Jurkat, Clone E6-1 (cell line): Measurements from ENCODE around the gene GJC3.
"Not testable (repeated sequence)": the region's sequence is repeated elsewhere in the genome, so short reads cannot be mapped to it uniquely, and the experiment has no call there.

Source experiments
- DNase-seq: peaks from one replicate; pipeline ENCODE4 v3.0.0-alpha.2; 2011; ENCODE audit warnings: low read depth, low spot score
- H3K4me3 ChIP-seq: 2 replicates; pipeline ENCODE4 v1.5.1; 2011; ENCODE audit warnings: mild to moderate bottlenecking, low read length, control low read depth, moderate library complexity

Gene GJC3

DNA sequence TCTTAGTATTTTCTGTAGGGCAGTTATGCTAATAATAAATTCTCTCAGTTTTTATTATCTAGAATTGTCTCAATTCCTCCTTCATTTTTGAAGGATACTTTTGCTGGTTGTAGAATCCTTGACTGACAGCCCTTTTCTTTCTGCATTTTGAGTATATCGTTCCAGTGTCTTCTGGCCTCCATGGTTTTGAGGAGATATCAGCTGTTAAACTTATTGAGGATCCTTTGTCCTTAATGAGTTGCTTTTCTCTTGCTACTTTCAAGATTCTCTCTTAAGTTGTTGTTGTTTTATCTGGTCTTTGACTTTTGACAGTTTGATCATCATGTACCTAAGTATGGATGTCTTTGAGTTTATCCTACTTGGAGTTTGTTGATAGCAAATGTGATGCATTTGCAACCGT lies 8.9 kb upstream of the GJC3 start:
- DNase-seq: no peak
- no peak overlapping the region for H3K4me3 ChIP-seq

DNA sequence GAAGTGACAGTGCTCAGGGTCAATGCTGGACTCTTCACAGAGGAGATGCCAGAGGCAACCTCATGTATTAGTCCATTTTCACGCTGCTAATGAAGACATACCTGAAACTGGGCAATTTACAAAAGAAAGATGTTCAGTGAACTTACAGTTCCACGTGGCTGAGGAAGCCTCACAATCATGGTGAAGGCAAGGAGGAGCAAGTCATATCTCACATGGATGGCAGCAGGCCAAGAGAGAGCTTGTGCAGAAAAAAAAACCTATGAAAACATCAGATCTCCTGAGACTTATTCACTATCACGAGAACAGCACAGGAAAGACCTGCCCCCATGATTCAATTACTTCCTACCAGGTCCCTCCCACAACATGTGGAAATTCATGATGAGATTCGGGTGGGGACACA lies 5.6 kb upstream of the GJC3 start:
- not testable (repeated sequence) for H3K4me3 ChIP-seq
- DNase-seq: peak; percentile 12

DNA sequence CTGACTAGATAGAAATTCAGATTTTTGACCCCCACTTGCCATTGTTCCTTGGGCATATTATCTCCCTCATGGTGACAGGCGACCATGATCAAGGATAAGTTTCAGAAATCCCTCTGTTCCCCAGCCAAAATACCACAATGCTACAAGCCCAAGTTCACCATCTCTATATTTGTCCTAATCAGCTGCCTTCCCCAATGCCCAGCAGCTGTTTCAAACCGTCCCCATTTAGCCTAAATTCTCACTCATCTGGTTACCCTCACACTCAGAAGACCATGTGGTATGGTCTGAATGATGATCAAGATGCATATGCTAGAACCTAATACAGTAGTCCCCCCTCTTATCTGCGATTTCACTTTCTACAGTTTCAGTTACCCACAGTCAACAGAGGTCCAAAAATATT lies 956 bp upstream of the GJC3 start:
- H3K4me3 ChIP-seq: no peak overlapping the region
- no peak for DNase-seq

DNA sequence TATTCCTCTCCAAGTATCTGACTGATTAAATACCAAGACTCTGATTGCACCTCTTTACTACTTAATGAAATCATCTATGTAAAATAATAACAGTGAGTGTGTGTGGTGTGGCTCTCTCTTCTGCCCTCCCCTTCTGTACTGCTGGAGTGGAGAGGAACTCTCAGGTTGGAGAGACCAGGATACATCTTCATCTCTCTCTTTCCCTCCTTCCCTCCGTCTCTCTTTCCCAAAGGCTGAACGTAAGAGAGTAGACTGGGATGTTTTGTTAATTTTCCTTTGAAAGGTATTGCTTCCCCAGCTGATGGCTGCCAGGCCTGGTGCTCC lies 272 bp upstream of the GJC3 start:
- DNase-seq: no peak
- no peak overlapping the region for H3K4me3 ChIP-seq

DNA sequence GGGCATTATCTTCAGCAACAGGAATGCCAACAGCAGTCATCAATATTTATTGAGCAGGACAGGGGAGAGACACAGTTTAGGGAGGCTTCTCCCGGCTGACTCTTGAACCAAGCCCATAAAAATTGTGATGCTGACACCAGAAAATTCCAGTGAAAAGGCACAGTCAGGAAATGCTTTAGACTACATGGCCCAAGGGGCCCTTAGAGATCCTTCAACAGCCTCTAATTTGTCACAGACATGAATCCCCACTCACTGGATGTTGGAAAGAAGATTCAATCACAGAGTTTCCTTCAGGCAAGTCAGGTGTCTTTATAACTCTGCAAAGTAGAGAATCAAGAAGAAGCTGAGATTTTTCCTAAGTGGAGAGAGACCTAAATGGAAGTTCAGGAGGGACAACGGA lies 1.2 kb downstream of the GJC3 start:
- no peak for DNase-seq
- H3K4me3 ChIP-seq: no peak overlapping the region

DNA sequence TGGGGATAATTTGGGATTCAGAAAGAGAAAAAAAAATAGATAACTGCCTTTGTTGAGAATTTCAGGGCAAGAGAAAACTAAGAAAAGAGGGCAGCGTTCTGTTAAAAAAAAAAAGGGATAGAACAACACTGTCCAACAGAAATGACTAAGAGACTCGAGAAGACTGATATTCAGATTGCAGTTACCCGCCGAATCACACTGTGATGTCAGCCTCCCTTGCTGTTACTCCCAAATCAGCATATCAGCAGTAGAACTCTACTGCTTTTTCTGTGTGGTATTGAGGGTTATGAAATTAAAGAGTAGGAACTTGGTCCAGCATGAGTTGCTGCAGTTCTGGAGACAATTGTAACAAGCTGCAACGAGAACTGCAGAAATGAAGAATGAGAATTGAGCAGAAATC lies 1.9 kb downstream of the GJC3 start:
- DNase-seq: no peak
- no peak overlapping the region for H3K4me3 ChIP-seq

DNA sequence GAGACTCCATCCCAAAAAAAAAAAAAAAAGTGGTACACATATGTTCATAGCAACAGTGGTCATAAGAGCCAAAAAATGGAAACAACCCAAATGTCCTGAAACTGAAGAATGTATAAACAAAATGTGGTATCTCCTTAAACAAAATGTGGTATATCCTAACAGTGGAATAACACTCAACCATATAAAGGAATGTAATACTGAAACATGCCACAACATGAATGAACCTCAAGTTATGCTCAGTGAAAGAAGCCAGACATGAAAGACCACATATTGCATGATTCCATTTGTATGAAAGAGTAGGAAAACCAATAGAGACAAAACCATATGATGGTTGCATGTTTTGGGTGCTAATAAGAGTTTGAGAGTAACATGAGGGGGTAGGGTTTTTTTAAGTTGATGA lies 3.1 kb downstream of the GJC3 start:
- no peak overlapping the region for H3K4me3 ChIP-seq
- no peak for DNase-seq

DNA sequence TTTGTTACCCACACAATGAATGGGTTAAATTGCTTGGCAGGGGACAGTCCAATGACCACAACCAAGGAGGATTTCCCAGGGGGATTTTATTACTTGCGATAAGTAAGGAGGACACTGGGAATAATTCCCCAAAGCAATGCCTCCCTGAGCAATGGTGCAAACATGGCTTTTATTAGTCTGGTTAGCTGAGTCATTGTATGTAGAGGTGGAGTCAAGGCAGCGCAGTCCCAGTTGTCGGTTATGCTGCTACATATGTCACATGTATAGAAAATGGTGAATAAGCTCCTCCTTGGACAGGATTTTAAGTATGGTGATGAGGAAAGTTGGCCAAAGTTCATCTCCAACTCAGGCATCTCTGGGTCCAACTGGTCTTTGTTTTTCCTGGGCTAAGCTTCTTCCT lies 6.2 kb downstream of the GJC3 start:
- DNase-seq: no peak
- no peak overlapping the region for H3K4me3 ChIP-seq

DNA sequence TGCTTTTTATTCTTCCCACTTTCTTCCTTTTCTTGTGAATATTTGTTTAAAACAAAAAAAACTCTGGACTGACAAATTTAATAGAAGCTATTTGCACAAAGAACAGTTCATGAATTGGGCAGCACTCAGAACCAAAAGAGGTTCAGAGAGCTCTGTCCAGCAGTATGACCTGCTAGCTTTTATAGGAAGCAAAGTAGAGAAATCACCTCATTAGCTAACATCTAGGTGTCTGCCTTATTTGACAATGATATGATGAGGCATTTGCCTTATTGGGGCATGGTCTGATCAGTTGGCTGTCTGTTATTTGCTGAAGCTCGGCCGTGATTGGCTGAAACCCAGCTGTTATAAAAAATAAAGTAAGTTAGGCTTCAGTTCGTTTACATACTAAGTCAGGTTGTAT lies 9.3 kb downstream of the GJC3 start:
- DNase-seq: peak; percentile 12
- H3K4me3 ChIP-seq: peak overlapping the region; percentile 72

DNA sequence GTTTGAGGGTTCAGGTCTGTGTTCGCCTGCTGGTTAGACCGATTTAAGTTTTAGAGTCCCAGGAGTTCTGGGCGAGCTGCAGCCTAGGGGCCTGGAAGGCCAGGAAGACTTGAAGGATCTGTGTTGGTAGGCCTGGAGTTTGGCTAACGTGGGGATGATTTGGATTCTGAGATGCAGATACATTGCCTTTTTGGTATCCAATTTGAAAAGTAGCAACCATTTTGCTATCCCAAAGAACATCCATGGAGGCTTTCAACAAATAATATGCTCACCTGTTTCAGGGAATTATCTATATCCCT lies 9.7 kb downstream of the GJC3 start:
- DNase-seq: no peak
- peak overlapping the region; percentile 72 for H3K4me3 ChIP-seq

DNA sequence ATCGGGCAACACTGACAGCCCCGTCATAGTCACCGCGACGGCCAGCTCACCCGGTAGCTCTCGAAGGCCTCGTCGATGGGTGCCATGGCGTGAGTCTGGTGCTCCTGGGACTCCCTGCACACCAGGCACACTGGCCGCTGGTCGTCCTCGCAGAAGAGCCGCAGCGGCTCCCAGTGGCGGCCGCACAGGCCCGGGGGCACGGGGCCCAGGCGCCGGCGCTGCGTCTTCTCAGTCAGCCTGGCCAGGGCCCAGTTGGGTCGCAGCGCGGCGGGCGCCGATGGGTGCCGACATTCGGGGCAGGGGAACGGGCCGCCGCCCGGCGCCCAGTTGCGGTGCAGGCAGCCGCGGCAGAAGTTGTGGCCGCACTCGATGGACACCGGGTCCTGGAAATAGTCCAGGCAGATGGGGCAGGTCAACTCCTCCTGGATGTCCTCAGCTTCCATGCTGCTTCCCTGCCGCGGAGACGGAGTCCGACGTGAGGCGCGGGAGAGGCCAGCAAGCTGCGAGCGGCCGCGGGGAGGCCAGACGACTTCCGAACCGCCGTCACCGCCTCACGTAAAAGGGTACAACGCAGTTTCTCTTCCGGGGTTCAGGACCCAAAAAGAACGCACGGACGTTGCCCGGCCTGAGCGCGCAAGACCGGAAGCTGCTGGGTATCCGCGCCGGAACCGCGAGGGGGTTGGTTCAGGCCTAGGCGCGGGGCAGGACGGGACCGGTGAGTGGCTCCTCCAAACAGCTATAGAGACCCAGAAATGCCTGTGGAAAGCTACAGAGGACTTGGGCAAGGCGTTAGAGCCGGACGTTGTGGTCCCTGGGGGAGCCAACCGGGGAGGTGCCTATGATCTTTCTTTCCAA lies 10.2 kb downstream of the GJC3 start, which contains the start of gene TRIM4:
TSS of gene TRIM4 (minus strand) at position 572 of the 855 bp plus-strand sequence. CDS start at position 443, 129 bp downstream.
- peak within 1 kb of the TSS; percentile 72 for H3K4me3 ChIP-seq
- DNase-seq: peak; percentile 86

DNA sequence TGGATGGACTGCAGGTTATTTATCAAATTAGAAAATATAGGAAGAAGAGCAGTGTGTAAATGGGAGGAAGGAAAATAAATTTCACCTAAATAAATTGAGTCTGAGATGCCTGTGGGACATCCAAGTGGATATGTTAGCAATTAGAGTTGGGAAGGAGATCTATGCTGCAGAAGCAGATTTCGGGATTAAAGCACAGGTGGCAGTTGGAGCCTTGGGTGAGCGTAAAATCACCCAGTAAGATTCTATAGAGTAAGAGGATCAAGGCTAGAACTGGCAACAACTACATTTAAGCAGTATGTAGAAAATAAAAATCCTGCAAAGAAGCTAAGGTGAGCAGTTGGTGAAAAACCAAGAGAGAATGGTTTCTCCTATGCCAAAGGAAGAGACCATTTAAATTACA lies 18.4 kb downstream of the GJC3 start:
- DNase-seq: no peak
- no peak overlapping the region for H3K4me3 ChIP-seq

DNA sequence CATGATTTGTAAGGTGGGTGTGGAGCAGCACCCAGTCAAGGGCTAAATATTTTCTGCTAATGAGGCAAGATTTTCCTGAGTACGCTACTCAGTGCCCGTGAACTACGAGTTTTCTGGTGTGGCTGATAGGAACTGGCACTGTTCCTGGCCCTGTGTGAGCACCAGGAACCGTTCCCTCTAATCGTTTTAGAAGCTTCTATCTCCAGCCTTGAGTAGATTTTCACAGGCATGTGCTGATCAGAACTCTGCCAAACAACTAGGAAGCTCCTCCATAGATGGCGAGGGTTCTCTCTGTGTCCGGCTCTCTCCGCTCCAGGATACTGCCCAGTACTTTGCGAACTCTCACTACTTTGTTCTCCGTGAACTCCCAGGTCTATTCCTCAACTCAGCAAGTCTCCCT lies 27.8 kb downstream of the GJC3 start:
- no peak for DNase-seq
- no peak overlapping the region for H3K4me3 ChIP-seq

DNA sequence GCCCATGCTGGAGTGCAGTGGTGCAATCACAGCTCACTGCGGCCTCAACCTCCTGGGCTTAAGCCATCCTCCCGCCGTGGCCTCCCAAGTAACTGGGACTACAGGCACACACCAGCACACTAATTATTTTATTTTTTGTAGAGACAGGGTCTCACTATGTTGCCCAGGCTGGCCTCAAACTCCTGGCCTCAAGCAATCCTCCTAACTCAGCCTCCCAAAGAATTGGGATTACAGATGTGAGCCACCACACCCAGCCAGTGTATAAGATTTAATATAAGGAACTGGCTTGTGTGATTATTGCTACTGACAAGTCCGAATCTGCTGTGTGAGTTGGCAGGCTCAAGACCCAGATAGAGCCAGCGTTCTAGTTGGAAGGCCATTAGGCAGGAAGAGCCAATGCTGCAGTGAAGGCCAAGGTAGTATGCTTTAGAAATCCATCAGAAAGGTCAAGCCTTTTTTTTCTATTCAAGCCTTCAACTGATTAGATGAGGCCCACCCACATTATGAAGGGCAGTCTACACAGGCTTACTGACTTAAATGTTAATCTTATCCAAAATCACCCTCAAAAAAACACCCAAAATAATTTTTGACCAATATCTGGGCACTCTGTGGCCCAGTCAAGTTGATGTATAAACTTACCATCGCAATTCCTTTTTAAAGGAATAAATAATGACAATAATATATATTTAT lies 29.4 kb downstream of the GJC3 start:
- no peak for DNase-seq

DNA sequence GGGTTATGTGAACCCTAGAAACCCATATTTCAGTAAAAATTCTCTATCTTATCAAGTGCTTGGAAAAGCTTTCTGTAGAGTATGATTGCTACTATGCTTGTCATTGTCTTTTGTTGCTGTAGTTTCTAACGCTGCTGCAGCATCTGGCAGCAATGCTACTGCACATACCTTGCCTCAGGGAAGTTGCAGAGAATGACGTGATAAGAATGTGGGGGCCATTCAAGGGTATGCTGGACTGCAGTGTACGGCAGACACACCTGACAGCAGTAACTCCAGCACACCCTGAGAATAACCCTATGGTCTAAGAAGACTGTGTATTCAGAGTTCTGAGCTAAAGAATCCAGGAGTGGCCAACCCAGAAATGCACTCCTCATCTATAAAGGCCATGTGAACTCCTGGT lies 30.6 kb downstream of the GJC3 start:
- DNase-seq: no peak
- no peak overlapping the region for H3K4me3 ChIP-seq

More for the DNA sequence above, 29.4 kb downstream of the GJC3 start:
- no peak overlapping the region for H3K4me3 ChIP-seq

DNA sequence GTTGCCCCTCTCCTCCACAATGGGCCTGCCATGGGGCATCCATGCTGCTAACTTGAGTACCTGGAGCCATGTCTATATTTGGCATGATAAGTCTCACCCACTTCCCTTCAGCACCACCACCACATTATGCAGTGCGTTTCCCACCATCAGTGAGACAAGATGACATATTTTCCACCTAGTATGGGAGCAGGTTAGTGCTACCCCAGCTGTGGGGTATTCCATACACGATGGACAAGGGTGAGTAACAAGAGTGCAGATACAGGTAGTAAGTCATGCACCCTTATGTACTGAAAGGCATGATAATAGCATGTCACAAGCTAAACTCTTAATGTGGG lies 31.4 kb downstream of the GJC3 start:
- DNase-seq: no peak
- no peak overlapping the region for H3K4me3 ChIP-seq

DNA sequence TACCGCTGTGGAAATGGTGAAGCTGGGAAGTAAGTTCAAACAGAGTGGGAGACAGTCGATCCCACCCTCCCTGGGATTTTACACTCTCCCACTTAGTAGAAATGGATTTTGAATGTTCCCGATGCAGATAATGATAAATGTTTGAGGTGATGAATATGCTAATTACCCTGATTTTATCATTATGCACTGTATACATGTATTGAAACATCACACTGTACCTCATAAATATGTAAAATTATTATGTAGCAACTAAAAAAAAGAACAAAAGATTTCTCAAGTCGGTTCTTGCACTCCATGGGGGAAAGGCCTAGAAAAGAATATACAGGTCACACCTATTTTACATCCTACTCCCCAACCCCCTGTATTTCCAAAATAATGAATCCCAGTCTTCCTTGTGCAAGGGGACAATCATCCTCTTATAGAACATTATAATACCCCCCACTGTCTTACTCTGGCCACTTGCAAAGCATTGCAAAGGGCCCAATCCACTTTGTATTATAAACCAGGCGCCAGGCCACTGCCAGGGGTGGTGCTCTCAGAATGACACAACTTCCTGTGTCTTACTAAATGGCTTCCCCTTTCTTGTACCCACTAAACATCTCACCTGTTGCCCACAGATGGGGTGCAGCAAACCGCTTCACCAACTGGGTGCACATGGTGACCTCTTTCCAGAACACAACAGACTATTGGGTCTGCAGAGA lies 31.9 kb downstream of the GJC3 start:
- DNase-seq: no peak

DNA sequence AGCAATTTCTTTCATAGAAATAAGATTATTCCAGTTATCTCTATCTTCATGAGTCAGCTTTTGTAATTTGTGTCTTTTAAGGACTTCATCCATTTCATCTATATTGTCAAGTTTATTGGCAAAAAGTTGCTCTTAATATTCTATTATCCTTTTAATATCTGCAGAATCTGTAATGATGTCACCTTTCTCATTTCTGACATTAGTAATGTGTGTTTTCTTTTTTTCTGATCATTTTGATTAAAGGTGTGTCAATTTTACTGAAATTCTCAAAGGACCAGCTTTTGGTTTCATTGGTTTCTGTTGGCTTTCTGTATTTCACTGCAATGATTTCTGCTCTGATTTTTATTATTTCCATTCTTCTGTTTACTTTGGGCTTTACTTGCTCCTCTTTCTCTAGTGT lies 34.7 kb downstream of the GJC3 start:
- no peak for DNase-seq
- H3K4me3 ChIP-seq: no peak overlapping the region

More for the DNA sequence above, 31.9 kb downstream of the GJC3 start:
- no peak overlapping the region for H3K4me3 ChIP-seq

DNA sequence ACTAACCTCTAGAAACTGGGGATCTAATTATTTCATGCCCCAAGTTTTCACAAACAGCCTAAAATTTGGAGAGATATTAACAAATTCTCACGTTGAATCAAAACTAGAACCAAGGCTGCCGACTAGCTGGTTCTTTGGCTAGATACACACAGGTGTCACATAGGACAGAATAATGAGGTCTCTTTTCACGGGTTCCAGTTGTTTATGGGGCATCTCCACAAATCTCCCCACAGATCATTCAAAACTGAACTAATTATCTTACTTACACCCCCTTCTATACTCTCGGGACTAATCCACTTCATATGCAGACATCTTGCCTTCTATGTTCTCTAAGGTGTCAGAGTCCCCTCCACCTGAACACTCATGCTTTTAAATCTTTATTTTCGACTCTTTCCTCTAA lies 36.1 kb downstream of the GJC3 start:
- no peak for DNase-seq
- no peak overlapping the region for H3K4me3 ChIP-seq

DNA sequence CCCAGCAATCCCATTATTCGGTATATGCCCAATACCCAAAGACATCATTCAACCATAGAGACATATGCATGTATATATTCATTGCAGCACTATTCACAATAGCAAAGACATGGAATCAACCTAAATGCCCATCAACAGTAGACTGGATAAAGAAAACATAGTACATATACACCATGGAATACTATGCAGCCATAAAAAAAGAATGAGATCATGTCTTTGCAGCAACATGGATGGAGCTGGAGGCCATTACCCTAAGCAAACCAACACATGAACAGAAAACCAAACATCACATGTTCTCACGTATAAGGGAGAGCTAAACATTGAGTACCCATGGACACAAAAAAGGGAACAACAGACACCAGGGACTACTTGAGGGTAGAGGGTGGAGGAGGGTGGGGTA lies 39.1 kb downstream of the GJC3 start:
- not testable (repeated sequence) for DNase-seq, H3K4me3 ChIP-seq
